SK-N-MC (cell line): Measurements from ENCODE around the gene CD40.

Experiments used
- EZH2 ChIP-seq: fragments of 200-600 bp; sonication (generic); IDR thresholded peaks from one replicate; pipeline ENCODE4 v1.6.1; 2017; ENCODE audit warnings: antibody characterized with exemption
- FOXP2 ChIP-seq: optimal IDR thresholded peaks from 2 replicates; pipeline ENCODE3; 2011; ENCODE audit warnings: mild to moderate bottlenecking, moderate library complexity; ENCODE audit not compliant: insufficient read depth; ENCODE audit errors: extremely low read length, control extremely low read depth
- POLR2AphosphoS5 ChIP-seq: IDR thresholded peaks from 2 replicates; pipeline ENCODE4 v1.6.1; 2012; ENCODE audit warnings: mild to moderate bottlenecking, low read depth, low read length, borderline replicate concordance

GRCh38 chr20:46122071-46122470, 4.0 kb downstream of the CD40 start:
- TF ChIP-seq POLR2AphosphoS5 (no peak), FOXP2 (no peak), EZH2 (no peak)
